Measurements from ENCODE around the gene PRPF38A.

Gene PRPF38A

DNA sequence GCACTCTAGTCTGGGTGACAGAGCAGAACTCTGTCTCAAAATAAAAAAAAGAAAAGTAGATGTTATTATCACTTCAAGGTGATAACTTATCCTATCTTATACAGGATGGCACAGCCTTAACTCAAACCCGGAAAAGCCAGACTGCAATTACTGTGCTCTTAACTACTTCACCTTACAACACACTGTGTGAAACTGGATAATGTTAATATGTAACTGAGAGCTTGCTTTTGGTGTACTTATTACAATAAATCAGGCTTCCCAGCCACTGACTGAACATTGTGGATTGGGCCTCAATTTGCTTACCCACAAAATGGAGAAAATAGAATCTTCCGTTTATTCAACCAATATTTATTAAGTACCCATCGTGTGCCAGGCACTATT is 1.6 kb upstream of the PRPF38A start:
- no peak for DNase-seq

DNA sequence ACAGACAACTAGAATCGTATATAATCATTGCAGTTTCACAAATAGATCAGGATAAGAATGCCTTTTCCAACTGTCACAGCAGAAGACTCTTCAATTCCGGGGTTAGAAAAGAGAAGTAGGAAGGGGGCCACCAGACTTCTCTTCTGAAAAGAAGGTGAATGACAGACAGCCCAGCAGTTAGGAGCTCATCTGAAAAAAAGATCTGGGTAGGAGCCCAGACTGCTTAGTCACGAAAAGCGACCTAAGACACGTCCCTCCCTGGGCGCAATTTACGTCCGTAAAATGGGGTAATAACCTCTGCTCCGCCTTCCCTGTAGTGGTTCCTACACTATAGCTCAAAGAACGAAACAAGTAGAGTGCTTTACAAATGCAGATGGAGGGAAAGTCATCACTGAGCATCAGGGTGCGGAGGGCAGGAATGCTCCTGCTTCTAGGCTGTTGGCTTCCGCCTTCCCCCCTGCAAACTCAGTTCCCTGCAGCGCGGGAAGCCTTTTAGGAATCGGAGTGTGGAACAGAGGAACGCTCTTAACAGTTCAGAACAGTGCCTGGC is 761 bp upstream of the PRPF38A start:
- peak; percentile 65 for DNase-seq

GRCh38 chr1:52404975-52405338 is 555 bp downstream of the PRPF38A start:
- no peak for DNase-seq

GRCh38 chr1:52413410-52413989 is 9.1 kb downstream of the PRPF38A start:
- no peak for DNase-seq

- DNase-seq, result no peak
Observed at GRCh38 chr1:52414942-52415341, 10.5 kb downstream of the PRPF38A start.

DNA sequence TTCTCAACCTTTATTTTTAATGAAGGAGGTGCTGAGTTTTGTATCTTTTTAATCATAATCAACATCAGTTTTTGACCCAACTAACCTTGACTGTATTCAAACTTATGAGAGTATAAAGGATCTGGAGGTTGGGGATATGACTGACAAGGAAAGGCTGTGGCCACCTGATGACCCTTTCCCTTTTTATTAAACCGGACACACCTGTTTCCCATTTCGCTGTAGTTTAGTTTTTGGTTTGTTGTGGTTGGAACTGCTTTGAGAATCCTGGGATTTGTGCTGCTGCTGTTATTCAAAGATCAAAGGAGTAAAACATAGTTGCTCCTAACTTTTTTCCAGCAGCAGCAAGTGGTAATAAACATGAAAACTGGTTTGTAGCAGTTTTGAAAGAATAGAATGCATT is 12.4 kb downstream of the PRPF38A start:
- no peak for DNase-seq

DNA sequence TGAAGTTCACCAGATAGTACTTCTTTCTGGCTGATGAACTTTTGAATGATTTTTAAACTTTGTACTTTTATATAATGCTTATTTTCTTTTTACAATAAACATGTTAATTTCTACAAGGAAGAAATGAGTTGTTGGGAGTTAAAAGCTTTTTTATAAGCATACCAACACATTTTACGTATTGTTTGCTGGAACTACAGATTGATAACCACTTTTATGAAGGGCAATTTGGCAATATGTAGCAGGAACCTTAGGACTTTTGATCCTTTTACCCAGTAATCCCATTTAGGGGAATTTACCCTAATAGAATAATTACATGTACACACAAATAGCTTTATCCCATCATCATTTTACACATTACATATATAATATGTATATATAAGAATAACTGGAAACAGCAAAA is 16.3 kb downstream of the PRPF38A start:
- no peak for DNase-seq

DNA sequence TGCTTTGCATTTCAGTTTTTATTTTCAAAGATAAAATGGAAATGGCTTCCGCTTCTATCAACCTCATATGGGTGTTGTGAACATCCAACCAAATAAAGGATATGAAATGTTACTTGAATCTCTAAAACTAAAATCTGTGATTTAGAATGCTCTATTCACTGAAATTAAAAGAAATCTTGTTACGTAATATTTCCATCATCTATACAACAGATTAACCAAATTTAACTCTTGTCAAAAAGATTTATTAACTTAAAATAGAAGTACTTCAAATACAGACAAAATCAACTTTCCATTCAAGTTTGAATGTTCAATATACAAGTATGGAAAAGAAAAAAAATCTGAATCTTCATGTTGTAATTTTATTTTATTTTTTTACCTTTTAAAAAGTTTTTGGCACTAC is 18.7 kb downstream of the PRPF38A start:
- DNase-seq, result no peak

GRCh38 chr1:52423771-52424170 is 19.4 kb downstream of the PRPF38A start:
- peak; percentile 89 for DNase-seq

- peak; percentile 81 for DNase-seq
Observed at GRCh38 chr1:52424231-52424636, 19.8 kb downstream of the PRPF38A start.

GRCh38 chr1:52424813-52425212 is 20.4 kb downstream of the PRPF38A start:
- peak; percentile 31 for DNase-seq

DNA sequence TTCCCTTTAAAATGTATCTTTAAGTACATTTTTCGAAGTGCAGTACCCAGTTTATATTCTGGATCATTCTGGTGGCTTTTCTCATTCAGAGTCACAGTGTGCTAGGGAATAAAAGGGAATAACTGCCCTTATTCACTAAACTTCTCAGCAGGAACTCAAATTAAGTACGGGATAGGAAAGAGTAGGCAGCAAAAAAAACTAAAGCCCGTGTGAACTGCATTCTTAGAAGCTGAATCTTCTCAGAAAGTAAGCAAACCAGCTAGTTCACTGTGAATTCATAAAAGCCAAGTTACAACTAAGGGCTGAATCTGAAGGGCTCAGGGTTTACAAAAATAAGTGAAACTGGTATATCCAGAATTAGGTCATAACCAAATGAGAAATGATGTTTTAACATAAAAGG is 22.0 kb downstream of the PRPF38A start:
- DNase-seq, result no peak

GRCh38 chr1:52427152-52427551 is 22.8 kb downstream of the PRPF38A start:
- no peak for DNase-seq

GRCh38 chr1:52432807-52433206 is 28.4 kb downstream of the PRPF38A start:
- no peak for DNase-seq

DNA sequence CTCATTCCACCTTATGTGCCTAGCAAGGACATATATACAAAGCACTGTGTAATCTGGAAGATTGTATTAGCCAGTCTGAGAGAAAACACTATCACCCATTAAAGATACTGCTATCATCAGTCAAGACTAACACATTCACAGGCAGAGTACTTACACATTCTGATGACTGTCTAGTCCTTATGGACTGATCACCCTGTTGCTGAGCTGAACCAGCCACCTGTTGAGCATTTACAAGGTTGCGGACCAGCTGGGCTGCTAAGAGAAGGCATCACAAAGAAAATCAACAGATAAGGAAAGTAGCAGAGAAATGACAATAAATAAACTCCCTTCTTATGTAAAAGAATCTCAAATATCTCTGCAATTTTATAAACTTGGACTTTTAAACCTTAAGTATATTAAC is 30.8 kb downstream of the PRPF38A start:
- no peak for DNase-seq

GRCh38 chr1:52435650-52436049 is 31.2 kb downstream of the PRPF38A start:
- DNase-seq, result no peak

DNA sequence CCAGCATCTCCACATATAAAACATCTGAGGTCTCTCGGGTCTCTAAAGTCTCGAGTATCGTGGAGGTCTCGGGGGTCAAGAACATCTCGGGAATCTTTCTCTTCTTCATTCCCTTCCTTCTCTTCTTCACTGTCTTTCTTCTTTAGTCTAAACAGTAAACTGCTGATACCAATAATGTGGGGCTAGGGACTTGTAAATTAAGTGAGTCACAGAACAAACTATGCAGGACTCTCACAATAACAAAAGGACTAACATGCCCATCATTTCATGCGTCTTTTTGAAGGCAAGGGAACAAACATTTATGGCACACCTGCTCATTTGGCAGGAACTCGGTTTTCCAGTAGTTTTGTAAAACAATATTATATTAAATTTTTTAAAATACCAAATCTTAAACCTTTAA is 32.4 kb downstream of the PRPF38A start:
- DNase-seq, result no peak

DNA sequence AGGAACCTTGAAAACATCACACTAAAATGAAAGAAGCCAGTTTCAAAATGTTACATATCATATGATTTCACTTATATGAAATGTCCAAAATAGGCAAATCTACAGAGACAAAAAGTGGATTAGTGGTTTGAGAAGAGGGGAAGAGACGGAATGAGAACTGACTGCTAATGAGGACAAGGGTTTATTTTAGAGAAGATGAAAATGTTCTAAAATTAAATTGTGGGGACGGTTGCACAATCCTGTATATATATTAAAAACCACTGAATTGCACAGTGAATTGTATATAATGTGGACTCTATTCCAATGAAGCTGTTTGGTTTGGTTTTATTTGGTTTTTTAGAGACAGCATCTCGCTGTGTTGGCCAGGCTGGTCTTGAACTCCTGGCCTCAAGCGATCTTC is 35.6 kb downstream of the PRPF38A start:
- DNase-seq, result no peak

DNA sequence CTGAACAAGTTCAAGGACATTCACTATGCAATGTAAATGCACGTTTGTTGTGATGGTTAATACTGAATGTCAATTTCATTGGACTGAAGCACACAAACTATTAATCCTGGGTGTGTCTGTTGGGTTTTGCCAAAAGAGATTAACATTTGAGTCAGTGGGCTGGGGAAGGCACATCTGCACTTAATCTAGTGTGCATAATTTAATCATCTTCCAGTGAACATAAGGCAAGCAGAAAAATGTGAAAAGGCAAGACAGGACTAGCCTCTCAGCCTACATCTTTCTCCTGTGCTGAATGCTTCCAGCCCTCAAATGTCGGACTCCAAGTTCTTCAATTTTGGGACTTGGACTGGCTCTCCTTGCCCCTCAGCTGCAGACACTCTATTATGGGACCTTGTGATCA is 40.1 kb downstream of the PRPF38A start:
- DNase-seq, result no peak

DNA sequence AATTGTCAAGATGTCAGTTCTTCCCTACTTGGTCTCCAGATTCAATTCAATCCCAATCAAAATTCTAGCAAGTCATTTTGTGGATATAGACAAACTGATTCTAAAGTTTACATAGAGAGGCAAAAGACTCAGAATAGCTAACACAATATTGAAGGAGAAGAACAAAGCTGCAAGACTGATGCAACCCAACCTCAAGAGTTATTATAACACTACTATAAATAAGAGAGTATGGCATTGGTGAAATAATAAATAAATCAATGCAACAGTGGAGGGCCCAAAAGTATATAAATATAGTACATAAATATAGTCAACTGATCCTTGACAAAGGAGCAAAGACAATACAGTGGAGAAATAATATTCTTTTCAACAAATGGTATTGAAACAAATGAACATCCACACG is 49.7 kb downstream of the PRPF38A start:
- DNase-seq, result no peak

GRCh38 chr1:52454779-52455178 is 50.4 kb downstream of the PRPF38A start:
- DNase-seq, result no peak

DNA sequence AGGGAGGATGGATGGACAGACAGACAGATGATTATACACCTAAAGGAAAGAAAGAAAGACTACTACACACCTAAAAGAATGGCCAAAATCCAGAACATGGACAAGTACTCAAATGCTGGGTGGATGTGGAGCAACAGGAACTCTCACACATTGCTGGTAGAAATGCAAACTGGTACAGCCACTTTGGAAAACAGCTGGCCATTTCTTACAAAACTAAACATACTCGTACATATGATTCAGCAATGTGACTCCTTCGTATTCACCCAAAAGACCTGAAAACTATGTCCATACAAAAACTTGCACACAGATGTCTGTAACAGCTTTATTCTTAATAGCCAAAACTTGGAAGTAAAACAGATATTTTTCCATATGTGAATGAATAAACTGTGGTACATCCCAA is 51.3 kb downstream of the PRPF38A start:
- no peak for DNase-seq

DNA sequence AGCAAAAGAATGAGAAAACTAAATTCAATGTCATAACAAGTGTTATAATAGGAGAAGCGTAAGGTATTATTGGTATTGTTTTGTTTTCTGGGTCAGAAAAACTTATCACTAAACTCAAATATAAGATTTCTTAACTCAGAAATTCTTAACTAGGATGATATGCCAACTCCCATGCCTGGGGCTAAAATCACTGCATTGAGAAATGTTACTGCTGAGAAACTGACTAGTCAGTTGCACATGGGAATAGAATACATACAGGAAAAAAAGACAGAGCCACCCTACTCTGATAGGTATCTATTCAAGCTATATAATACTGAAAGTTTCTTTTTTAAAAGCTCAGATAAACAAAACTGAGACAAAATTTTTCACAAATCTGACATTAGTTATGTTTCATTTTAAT is 56.3 kb downstream of the PRPF38A start:
- DNase-seq, result no peak

GRCh38 chr1:52461821-52462220 is 57.4 kb downstream of the PRPF38A start:
- DNase-seq, result no peak

DNA sequence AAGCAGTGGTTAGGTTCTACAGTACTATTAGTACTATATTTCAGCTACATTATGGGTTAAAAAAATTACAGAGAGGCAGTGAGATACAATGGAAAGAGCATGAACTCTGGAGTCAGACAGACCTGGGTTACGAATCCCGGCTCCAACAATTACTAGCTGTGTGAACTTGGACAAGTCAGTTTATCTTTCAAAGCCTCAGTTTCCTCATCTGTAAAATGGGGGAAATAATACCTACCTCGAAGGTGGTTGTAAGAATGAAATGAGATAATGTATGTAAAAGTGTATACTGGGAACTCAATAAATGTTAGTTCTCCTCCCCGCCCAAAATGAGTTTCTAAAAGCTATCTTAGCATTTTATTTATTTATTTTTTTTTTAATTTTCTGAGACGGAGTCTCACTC is 59.5 kb downstream of the PRPF38A start:
- DNase-seq, result no peak

- DNase-seq, result no peak
Observed at GRCh38 chr1:52469108-52469507, 64.7 kb downstream of the PRPF38A start.

All from CD4-positive, alpha-beta T cell treated with Interleukin-17A for 1 hour (primary cell).